Measurements from ENCODE around the gene L3HYPDH.

GRCh38 chr14:59475709-59476108 is 8.5 kb downstream of the L3HYPDH start:
- TF ChIP-seq CTCF (IDR thresholded peaks at IDR 0.05; ENCODE audit: extremely low read depth in 1 of 2, insufficient read depth in 1 of 2, low read depth in 1 of 2, low read length in 2 of 2) (no peak), POLR2A (IDR thresholded peaks at IDR 0.05; ENCODE audit: low read depth, low read length) (no peak), JUN (IDR thresholded peaks at IDR 0.05; ENCODE audit: borderline replicate concordance, insufficient read depth, insufficient read length, low read depth) (no peak)

Data from endothelial cell of umbilical vein (primary cell).